H9 (cell line): ENCODE measurements around the gene FNDC1. TPM values are rescaled to one million over a fixed set of nuclear protein-coding genes. Genes with fewer than 3 reads are reported as not detected.

ENCODE experiments used
- DNase-seq: peaks from one replicate; pipeline ENCODE4 v3.0.0-alpha.2; 2017
- H2AFZ ChIP-seq: one replicate; pipeline ENCODE4 v1.6.1; 2013; ENCODE audit warnings: mild to moderate bottlenecking, low read length, control low read depth, moderate library complexity
- H2AK5ac ChIP-seq: 2 replicates; pipeline ENCODE4 v1.6.1; 2013; ENCODE audit warnings: low read length, control low read depth, mixed read lengths; ENCODE audit not compliant: insufficient read length
- H2BK120ac ChIP-seq: one replicate; pipeline ENCODE4 v1.6.1; 2013; ENCODE audit warnings: low read depth, mild to moderate bottlenecking, low read length, control low read depth, inconsistent platforms; ENCODE audit not compliant: poor library complexity, severe bottlenecking
- H2BK12ac ChIP-seq: 2 replicates; pipeline ENCODE4 v1.6.1; 2013; ENCODE audit warnings: low read length, control low read depth, mixed read lengths, low read depth; ENCODE audit not compliant: insufficient read length
- H2BK15ac ChIP-seq: 2 replicates; pipeline ENCODE4 v1.6.1; 2013; ENCODE audit warnings: low read depth, low read length, control low read depth
- H2BK20ac ChIP-seq: one replicate; pipeline ENCODE4 v1.6.1; 2013; ENCODE audit warnings: low read depth, mild to moderate bottlenecking, low read length, control low read depth, inconsistent platforms; ENCODE audit not compliant: poor library complexity, severe bottlenecking
- H2BK5ac ChIP-seq: 2 replicates; pipeline ENCODE4 v1.6.1; 2013; ENCODE audit warnings: low read length, control low read depth, mixed read lengths; ENCODE audit not compliant: insufficient read length
- H3K14ac ChIP-seq: 2 replicates; pipeline ENCODE4 v1.6.1; 2013; ENCODE audit warnings: low read length, control low read depth; ENCODE audit not compliant: insufficient read depth
- H3K18ac ChIP-seq: 2 replicates; pipeline ENCODE4 v1.6.1; 2013; ENCODE audit warnings: low read depth, mild to moderate bottlenecking, mixed read lengths, low read length, control low read depth; ENCODE audit not compliant: insufficient read length
- H3K23ac ChIP-seq: 2 replicates; pipeline ENCODE4 v1.6.1; 2013; ENCODE audit warnings: low read length, control low read depth, mixed read lengths, low read depth; ENCODE audit not compliant: insufficient read length
- H3K23me2 ChIP-seq: 2 replicates; pipeline ENCODE4 v1.6.1; 2013; ENCODE audit warnings: low read depth, mild to moderate bottlenecking, mixed read lengths, low read length, control low read depth; ENCODE audit not compliant: insufficient read length, poor library complexity, severe bottlenecking
- H3K27ac ChIP-seq: 2 replicates; pipeline ENCODE4 v1.5.1; 2013; ENCODE audit warnings: low read length, control low read depth, mixed read lengths, low read depth; ENCODE audit not compliant: insufficient read length
- H3K27me3 ChIP-seq: 2 replicates; pipeline ENCODE4 v1.6.1; 2013; ENCODE audit warnings: low read length, control low read depth, inconsistent platforms; ENCODE audit not compliant: insufficient read depth
- H3K4ac ChIP-seq: 2 replicates; pipeline ENCODE4 v1.6.1; 2013; ENCODE audit warnings: low read depth, mild to moderate bottlenecking, control low read depth, inconsistent platforms, low read length, moderate library complexity
- H3K4me1 ChIP-seq: 2 replicates; pipeline ENCODE4 v1.6.1; 2013; ENCODE audit warnings: low read length, control low read depth, inconsistent platforms; ENCODE audit not compliant: insufficient read depth
- H3K4me2 ChIP-seq: 2 replicates; pipeline ENCODE4 v1.6.1; 2013; ENCODE audit warnings: low read length, control low read depth, mixed read lengths; ENCODE audit not compliant: insufficient read length, insufficient read depth
- H3K56ac ChIP-seq: 2 replicates; pipeline ENCODE4 v1.6.1; 2013; ENCODE audit warnings: low read depth, mild to moderate bottlenecking, mixed read lengths, low read length, control low read depth; ENCODE audit not compliant: insufficient read length
- H3K79me1 ChIP-seq: 2 replicates; pipeline ENCODE4 v1.6.1; 2013; ENCODE audit warnings: low read depth, mild to moderate bottlenecking, moderate library complexity, low read length, control low read depth, inconsistent platforms; ENCODE audit not compliant: insufficient read depth, poor library complexity, severe bottlenecking
- H3K79me2 ChIP-seq: 2 replicates; pipeline ENCODE4 v1.6.1; 2013; ENCODE audit warnings: low read length, control low read depth, inconsistent platforms; ENCODE audit not compliant: insufficient read depth
- H3K9ac ChIP-seq: 2 replicates; pipeline ENCODE4 v1.6.1; 2013; ENCODE audit warnings: low read length, control low read depth, mixed read lengths; ENCODE audit not compliant: insufficient read length; ENCODE audit errors: extremely low read depth
- H3K9me3 ChIP-seq: one replicate; pipeline ENCODE4 v1.6.1; 2013; ENCODE audit warnings: low read depth, low read length, inconsistent platforms; ENCODE audit not compliant: control insufficient read depth
- H3T11ph ChIP-seq: one replicate; pipeline ENCODE4 v1.6.1; 2013; ENCODE audit warnings: mild to moderate bottlenecking, low read length, control low read depth, inconsistent platforms
- H4K20me1 ChIP-seq: one replicate; pipeline ENCODE4 v1.6.1; 2013; ENCODE audit not compliant: control insufficient read depth, insufficient read length, insufficient read depth
- H4K5ac ChIP-seq: 2 replicates; pipeline ENCODE4 v1.6.1; 2013; ENCODE audit warnings: low read depth, mild to moderate bottlenecking, mixed read lengths, low read length, control low read depth; ENCODE audit not compliant: insufficient read length
- H4K8ac ChIP-seq: replicated peaks from 2 replicates; pipeline ENCODE4 v1.6.1; 2013; ENCODE audit warnings: low read length, control low read depth, mixed read lengths, low read depth; ENCODE audit not compliant: insufficient read length
- H4K91ac ChIP-seq: 2 replicates; pipeline ENCODE4 v1.6.1; 2013; ENCODE audit warnings: low read depth, mild to moderate bottlenecking, moderate library complexity, mixed read lengths, low read length, control low read depth; ENCODE audit not compliant: insufficient read length
- H3K27ac Mint-ChIP-seq, 3 experiments: 2 replicates in 2 of 3; 3 replicates in 1 of 3; pipeline ENCODE4 v1.8.0; 2020 to 2021; ENCODE audit warnings: mixed read lengths in 3 of 3, mild to moderate bottlenecking in 1 of 3, moderate library complexity in 1 of 3
- H3K27me3 Mint-ChIP-seq: 2 replicates; pipeline ENCODE4 v1.8.0; 2021; ENCODE audit warnings: low read depth, mild to moderate bottlenecking, moderate library complexity, mixed read lengths
- H3K36me3 Mint-ChIP-seq, 3 experiments: 2 replicates in 2 of 3; 3 replicates in 1 of 3; pipeline ENCODE4 v1.8.0; 2020 to 2021; ENCODE audit warnings: low read depth in 3 of 3, mixed read lengths in 3 of 3; ENCODE audit not compliant: insufficient read depth in 1 of 3
- H3K4me1 Mint-ChIP-seq, 2 experiments: 2 replicates each; pipeline ENCODE4 v1.8.0; 2020; ENCODE audit warnings: mixed read lengths in 2 of 2
- H3K4me3 Mint-ChIP-seq, 2 experiments: 2 replicates in 1 of 2; 3 replicates in 1 of 2; pipeline ENCODE4 v1.8.0; 2020 to 2021; ENCODE audit warnings: mild to moderate bottlenecking in 2 of 2, mixed read lengths in 2 of 2, moderate library complexity in 1 of 2
- H3K9me3 Mint-ChIP-seq, 2 experiments: 2 replicates in 1 of 2; 3 replicates in 1 of 2; pipeline ENCODE4 v1.8.0; 2020; ENCODE audit warnings: mild to moderate bottlenecking in 2 of 2, mixed read lengths in 2 of 2, moderate library complexity in 1 of 2
- CTCF ChIP-seq: fragments of 200-600 bp; sonication (generic); conservative IDR thresholded peaks from 3 replicates; pipeline ENCODE4 v1.8.0; 2021; ENCODE audit warnings: antibody characterized with exemption, mild to moderate bottlenecking
- WGBS: extraction: QIAGEN DNeasy Blood & Tissue Kit; methylation state at CpG from one replicate; pipeline ENCODE4 v1.1.7; 2013; ENCODE audit warnings: missing lambda C conversion rate, low lambda C conversion rate, mixed read lengths; ENCODE audit not compliant: insufficient read length; ENCODE audit errors: extremely low coverage; 5-methylcytosine and 5-hydroxymethylcytosine counted together
- total RNA-seq: library from RNA; stranded (reverse); gene quantifications from 2 replicates; pipeline ENCODE4 v1.2.1, GENCODE V29; 2021

FNDC1 gene
- total RNA-seq, 1 experiment from 2014 or later, result 0.24 TPM

GRCh38 chr6:159271257-159271656 lies 102.1 kb downstream of the FNDC1 start:
- Histone ChIP-seq H3K27ac (no peak overlapping the region), H3K27me3 (no peaks in the 10 kb centered on the region), H2AK5ac (no peak overlapping the region), H3K4me1 (no peaks in the 10 kb centered on the region), H3K79me2 (no peaks in the 10 kb centered on the region), H3K79me1 (no peaks in the 10 kb centered on the region), H2BK5ac (no peak overlapping the region), H2AFZ (no peak overlapping the region), H4K91ac (no peak overlapping the region), H3K18ac (no peak overlapping the region), H3K23ac (no peak overlapping the region), H3K4ac (no peak overlapping the region), H2BK20ac (no peak overlapping the region), H3K23me2 (no peaks in the 10 kb centered on the region), H3K14ac (no peak overlapping the region), H3K56ac (no peak overlapping the region), H3K9me3 (no peaks in the 10 kb centered on the region), H4K5ac (no peak overlapping the region), H2BK15ac (no peak overlapping the region), H2BK12ac (no peak overlapping the region), H4K8ac (no peak overlapping the region), H4K20me1 (no peaks in the 10 kb centered on the region), H3T11ph (no peak overlapping the region), H3K4me2 (no peak overlapping the region), H3K9ac (no peak overlapping the region), H2BK120ac (no peak overlapping the region)
- no peak for DNase-seq
- Mint-ChIP-seq H3K27ac (no peak overlapping the region; a peak in 1 of 7 replicates), H3K4me1 (no peaks in the 10 kb centered on the region; a peak in 1 of 4 replicates), H3K4me3 (no peak overlapping the region), H3K9me3 (peaks cover 3 to 36% of the 10 kb centered on the region in 2 experiments; a peak in 3 of 5 replicates), H3K36me3 (no peaks in the 10 kb centered on the region), H3K27me3 (peaks cover 4% of the 10 kb centered on the region; the same call in 1 of the 2 replicates)
- TF ChIP-seq CTCF, result no peak
- WGBS, result no CpG with 5 or more reads among the region's 10 CpGs
